WTC11 (cell line): ENCODE results near the gene BCL2L12. TPM values are rescaled to one million over a fixed set of nuclear protein-coding genes. Genes with fewer than 3 reads are reported as not detected.

ENCODE experiments used
- ATAC-seq: fragments of 200-7000 bp; cut with Tn5 transposase; 2 replicates; pipeline ENCODE4 v1.10.0; 2021; ENCODE audit warnings: mild to moderate bottlenecking, moderate library complexity
- CTCF ChIA-PET: fragments of 300-600 bp; sonication (Branson Sonifier 250); formaldehyde crosslinking; loops from one replicate; lab custom pipeline; 2021; ENCODE audit warnings: antibody characterized with exemption; lab: Charles Lee
- POLR2A ChIA-PET: fragments of 350-600 bp; sonication (Branson Sonifier 250); formaldehyde crosslinking; loops from one replicate; lab custom pipeline; 2021; ENCODE audit warnings: antibody characterized with exemption; lab: Charles Lee
- DNase-seq: peaks from one replicate; pipeline ENCODE4 v3.0.0; 2021; ENCODE audit warnings: low spot score
- H3K27ac Mint-ChIP-seq: 2 replicates; pipeline ENCODE4 v1.8.0; 2021; ENCODE audit warnings: mixed read lengths
- H3K27me3 Mint-ChIP-seq: 2 replicates; pipeline ENCODE4 v1.8.0; 2021; ENCODE audit warnings: low read depth, mild to moderate bottlenecking, moderate library complexity, mixed read lengths
- H3K36me3 Mint-ChIP-seq: 2 replicates; pipeline ENCODE4 v1.8.0; 2021; ENCODE audit warnings: mixed read lengths
- H3K4me1 Mint-ChIP-seq: 2 replicates; pipeline ENCODE4 v1.8.0; 2022; ENCODE audit warnings: mixed read lengths
- H3K4me3 Mint-ChIP-seq: 2 replicates; pipeline ENCODE4 v1.8.0; 2021; ENCODE audit warnings: mild to moderate bottlenecking, moderate library complexity, mixed read lengths
- H3K9me3 Mint-ChIP-seq: 2 replicates; pipeline ENCODE4 v1.8.0; 2021; ENCODE audit warnings: mixed read lengths
- AR ChIP-seq: fragments of 250-450 bp; sonication (Bioruptor Pico); IDR thresholded peaks from 2 replicates; pipeline ENCODE4 v1.9.0; 2021; ENCODE audit warnings: mild to moderate bottlenecking
- CREB1 ChIP-seq: sonication (generic); formaldehyde crosslinking; IDR thresholded peaks from 2 replicates; pipeline ENCODE4 v1.8.0; 2023; ENCODE audit warnings: mild to moderate bottlenecking, missing genetic modification reagents
- CTCF ChIP-seq: fragments of 200-600 bp; IDR thresholded peaks from 2 replicates; pipeline ENCODE4 v1.8.0; 2022; ENCODE audit warnings: antibody characterized with exemption
- E2F1 ChIP-seq: sonication (generic); formaldehyde crosslinking; IDR thresholded peaks from 2 replicates; pipeline ENCODE4 v1.8.0; 2022; ENCODE audit warnings: mild to moderate bottlenecking, missing genetic modification reagents
- E2F4 ChIP-seq: sonication (generic); formaldehyde crosslinking; IDR thresholded peaks from 2 replicates; pipeline ENCODE4 v1.8.1; 2022; ENCODE audit warnings: low read depth, mild to moderate bottlenecking, moderate library complexity, missing genetic modification reagents, borderline replicate concordance
- EMX1 ChIP-seq: fragments of 250-450 bp; sonication (Bioruptor Pico); IDR thresholded peaks from 2 replicates; pipeline ENCODE4 v1.8.0; 2021; ENCODE audit warnings: mild to moderate bottlenecking
- GABPB1 ChIP-seq: sonication (generic); formaldehyde crosslinking; IDR thresholded peaks from 2 replicates; pipeline ENCODE4 v1.8.1; 2023; ENCODE audit warnings: mild to moderate bottlenecking, missing genetic modification reagents
- GRHL2 ChIP-seq: fragments of 250-450 bp; sonication (Bioruptor Pico); IDR thresholded peaks from 2 replicates; pipeline ENCODE4 v1.8.0; 2022; ENCODE audit warnings: mild to moderate bottlenecking, moderate library complexity; ENCODE audit not compliant: insufficient replicate concordance, severe bottlenecking
- GTF2I ChIP-seq: fragments of 250-450 bp; sonication (Bioruptor Pico); conservative IDR thresholded peaks from 2 replicates; pipeline ENCODE4 v1.4.0; 2021; ENCODE audit warnings: mild to moderate bottlenecking
- IRF2 ChIP-seq: sonication (generic); formaldehyde crosslinking; IDR thresholded peaks from 2 replicates; pipeline ENCODE4 v1.8.0; 2022; ENCODE audit warnings: low read depth, missing genetic modification reagents, borderline replicate concordance
- JUN ChIP-seq: sonication (generic); formaldehyde crosslinking; IDR thresholded peaks from 2 replicates; pipeline ENCODE4 v1.8.0; 2023; ENCODE audit warnings: mild to moderate bottlenecking, missing genetic modification reagents
- KAT7 ChIP-seq: sonication (generic); formaldehyde crosslinking; IDR thresholded peaks from 2 replicates; pipeline ENCODE4 v1.8.1; 2023; ENCODE audit warnings: missing genetic modification reagents, mild to moderate bottlenecking, borderline replicate concordance
- MLX ChIP-seq: sonication (generic); formaldehyde crosslinking; IDR thresholded peaks from 2 replicates; pipeline ENCODE4 v1.8.1; 2023; ENCODE audit warnings: mild to moderate bottlenecking, missing genetic modification reagents, moderate library complexity
- NFATC4 ChIP-seq: fragments of 250-450 bp; sonication (Bioruptor Pico); IDR thresholded peaks from 2 replicates; pipeline ENCODE4 v1.9.0; 2021; ENCODE audit warnings: mild to moderate bottlenecking
- SMAD3 ChIP-seq: sonication (generic); formaldehyde crosslinking; IDR thresholded peaks from 2 replicates; pipeline ENCODE4 v1.8.0; 2022; ENCODE audit warnings: missing genetic modification reagents, mild to moderate bottlenecking, borderline replicate concordance
- USF1 ChIP-seq: sonication (generic); formaldehyde crosslinking; IDR thresholded peaks from 2 replicates; pipeline ENCODE4 v1.8.0; 2022; ENCODE audit warnings: mild to moderate bottlenecking, missing genetic modification reagents
- USF2 ChIP-seq: sonication (generic); formaldehyde crosslinking; IDR thresholded peaks from 2 replicates; pipeline ENCODE4 v1.8.1; 2023; ENCODE audit warnings: mild to moderate bottlenecking, missing genetic modification reagents, moderate library complexity
- ZNF281 ChIP-seq: sonication (generic); formaldehyde crosslinking; IDR thresholded peaks from 2 replicates; pipeline ENCODE4 v1.8.0; 2023; ENCODE audit warnings: mild to moderate bottlenecking, missing genetic modification reagents
- ZNF416 ChIP-seq: fragments of 250-450 bp; sonication (Bioruptor Pico); IDR thresholded peaks from 2 replicates; pipeline ENCODE4 v1.9.0; 2021; ENCODE audit warnings: mild to moderate bottlenecking, inconsistent platforms
- ZNF423 ChIP-seq: fragments of 250-450 bp; sonication (Bioruptor Pico); IDR thresholded peaks from 2 replicates; pipeline ENCODE4 v2.1.2; 2022; ENCODE audit warnings: mild to moderate bottlenecking, moderate library complexity
- ZNF671 ChIP-seq: fragments of 250-450 bp; sonication (Bioruptor Pico); IDR thresholded peaks from 2 replicates; pipeline ENCODE4 v1.8.0; 2021; ENCODE audit warnings: mild to moderate bottlenecking
- total RNA-seq: library from RNA; stranded (reverse); gene quantifications from 3 replicates; pipeline ENCODE4 v1.2.3, GENCODE V29; 2021

BCL2L12 gene
- total RNA-seq, 1 experiment from 2014 or later: 146 TPM

- Mint-ChIP-seq H3K36me3 (peaks cover 58% of the 10 kb centered on the region), H3K4me3 (no peak overlapping the region), H3K27ac (0 out of 2 replicates have a peak overlapping the region, but pooled peaks have one; percentile 27), H3K4me1 (peaks cover 52% of the 10 kb centered on the region), H3K27me3 (no peaks in the 10 kb centered on the region), H3K9me3 (no peaks in the 10 kb centered on the region)
- TF ChIP-seq GRHL2 (CRISPR knock-in tag): no peak
- 0 out of 2 replicates have a peak, but pooled peaks have one; percentile 4 for TF ChIP-seq ZNF416 (CRISPR knock-in tag)
- TF ChIP-seq GTF2I (CRISPR knock-in tag): no peak
- peak; percentile 63 for TF ChIP-seq CTCF
- peak; percentile 31; the same call in 1 of the 2 replicates for TF ChIP-seq NFATC4 (CRISPR knock-in tag)
- TF ChIP-seq E2F1 (CRISPR knock-in tag): no peak
- 0 out of 2 replicates have a peak, but pooled peaks have one; percentile 39 for TF ChIP-seq EMX1 (CRISPR knock-in tag)
- no peak for TF ChIP-seq USF1 (CRISPR knock-in tag)
- no peak for TF ChIP-seq USF2 (CRISPR knock-in tag)
- TF ChIP-seq ZNF281 (CRISPR knock-in tag): no peak
- no peak; the same call in 1 of the 2 replicates for TF ChIP-seq AR
- no peak for TF ChIP-seq SMAD3
- no peak for TF ChIP-seq GABPB1 (CRISPR knock-in tag)
- no peak for TF ChIP-seq KAT7
- TF ChIP-seq ZNF671 (CRISPR knock-in tag): 0 out of 2 replicates have a peak, but pooled peaks have one; percentile 45
- TF ChIP-seq JUN (CRISPR knock-in tag): no peak
- TF ChIP-seq ZNF423: no peak
- no peak for TF ChIP-seq MLX (CRISPR knock-in tag)
- TF ChIP-seq E2F4 (CRISPR knock-in tag): no peak
- no peak for TF ChIP-seq IRF2 (CRISPR knock-in tag)
- no peak for TF ChIP-seq CREB1 (CRISPR knock-in tag)
- ATAC-seq (peak; percentile 47), DNase-seq (peak; percentile 70)
- POLR2A ChIA-PET: interaction anchor here (0.8 to 1.3 kb wide), 2 partner anchors 9 to 44 kb away, joined by 3 to 5 read pairs; no protein-coding TSS in a partner anchor
- CTCF ChIA-PET: interaction anchor here (0.5 to 1.9 kb wide), 13 partner anchors 8 to 294 kb away, joined by 3 to 13 read pairs (median 3); partner anchors contain the start of gene FUZ
Observed at GRCh38 chr19:49684251-49684982, 18.7 kb downstream of the BCL2L12 start.
